ENCODE results near the gene SH3RF3.

SH3RF3 gene

GRCh38 chr2:109244750-109245382, 115.9 kb downstream of the SH3RF3 start:
- DNase-seq, result no peak

- no peak for DNase-seq
Observed at GRCh38 chr2:109246176-109246575, 117.2 kb downstream of the SH3RF3 start.

- no peak for DNase-seq
Observed at GRCh38 chr2:109246616-109247015, 117.6 kb downstream of the SH3RF3 start.

GRCh38 chr2:109247340-109247739, 118.3 kb downstream of the SH3RF3 start:
- no peak for DNase-seq

- no peak for DNase-seq
Observed at GRCh38 chr2:109247812-109248211, 118.8 kb downstream of the SH3RF3 start.

GRCh38 chr2:109248590-109248989, 119.6 kb downstream of the SH3RF3 start:
- DNase-seq, result no peak

GRCh38 chr2:109253217-109253616, 124.2 kb downstream of the SH3RF3 start:
- no peak for DNase-seq

- peak; percentile 52 to 55 for DNase-seq
Observed at GRCh38 chr2:109254174-109254904, 125.3 kb downstream of the SH3RF3 start.

- DNase-seq, result peak; percentile 66 to 69
Observed at GRCh38 chr2:109255654-109256053, 126.6 kb downstream of the SH3RF3 start.

GRCh38 chr2:109256111-109256510, 127.1 kb downstream of the SH3RF3 start:
- peak in 1 of 2 donors; percentile 46 for DNase-seq

- DNase-seq, result no peak
Observed at GRCh38 chr2:109256921-109257320, 127.9 kb downstream of the SH3RF3 start.

GRCh38 chr2:109257653-109258052, 128.6 kb downstream of the SH3RF3 start:
- no peak for DNase-seq

GRCh38 chr2:109258376-109258775, 129.4 kb downstream of the SH3RF3 start:
- no peak for DNase-seq

GRCh38 chr2:109258905-109259540, 130.0 kb downstream of the SH3RF3 start:
- DNase-seq, result no peak

GRCh38 chr2:109259671-109260070, 130.7 kb downstream of the SH3RF3 start:
- no peak for DNase-seq

GRCh38 chr2:109260116-109260855, 131.3 kb downstream of the SH3RF3 start:
- DNase-seq, result no peak

- DNase-seq, result peak; percentile 35 to 43
Observed at GRCh38 chr2:109260886-109261700, 132.1 kb downstream of the SH3RF3 start.

GRCh38 chr2:109261906-109262631, 133.1 kb downstream of the SH3RF3 start:
- no peak for DNase-seq

- peak in 1 of 2 donors; percentile 45 for DNase-seq
Observed at GRCh38 chr2:109264595-109265328, 135.8 kb downstream of the SH3RF3 start.

- DNase-seq, result no peak
Observed at GRCh38 chr2:109265369-109265768, 136.4 kb downstream of the SH3RF3 start.

- no peak for DNase-seq
Observed at GRCh38 chr2:109265953-109266352, 136.9 kb downstream of the SH3RF3 start.

All from inflammatory macrophage (primary cell).